ENCODE results near the gene C16orf86. TPM values are rescaled to one million over a fixed set of nuclear protein-coding genes. Genes with fewer than 3 reads are reported as not detected.

C16orf86 gene
- total and polyA plus RNA-seq, 7 experiments from 2014 or later, result 3.5 to 6.4 (median 4.7) TPM

- H3K9me3 ChIP-seq (ENCODE audit: control insufficient read depth in 2 of 3, low read length in 3 of 3), result no peaks in the 10 kb centered on the region
- ChIA-PET CTCF (interaction anchor here (1.4 to 2.0 kb wide), 3 partner anchors 11 to 114 kb away, joined by 4 to 8 read pairs (median 6); partner anchors contain the start of gene CTCF), POLR2A (interaction anchor here (1.1 to 6.6 kb wide), 6 partner anchors 9 to 185 kb away, joined by 3 to 84 read pairs (median 6); partner anchors contain the start of genes CARMIL2, CTCF, GFOD2 and NUTF2)
- H3K36me3 ChIP-seq (ENCODE audit: control insufficient read depth in 2 of 3, insufficient read depth in 3 of 3, low read length in 3 of 3), result peaks cover 0 to 30% (median 0%) of the 10 kb centered on the region in 3 experiments
- peak overlapping the region; percentile 65 for H3K4me3 ChIP-seq (ENCODE audit: low read length)
- Mint-ChIP-seq H3K27ac (peak overlapping the region; percentile 84 to 98 (median 95)), H3K27me3 (no peaks in the 10 kb centered on the region), H3K9me3 (peaks cover 0 to 3% (median 0%) of the 10 kb centered on the region in 11 donors), H3K4me3 (peak overlapping the region; percentile 88 to 97 (median 92)), H3K4me1 (peaks cover 11 to 41% (median 22%) of the 10 kb centered on the region in 7 donors), H3K36me3 (peaks cover 0 to 4% (median 0%) of the 10 kb centered on the region in 5 donors)
- no peaks in the 10 kb centered on the region for H3K27me3 ChIP-seq (ENCODE audit: control insufficient read depth in 2 of 2, insufficient read depth in 2 of 2, low read length in 2 of 2)
- intact Hi-C loops (cut with micrococcal nuclease), result loop anchor here (2.0 to 10.0 kb wide), 7 partner anchors 16 to 574 kb away; partner anchors contain the start of genes CARMIL2 (in 1 of the 2), ESRP2 (in 1 of the 2), PSKH1 (in 1 of the 2) and PSMB10 (in 1 of the 2)
- DNase-seq, result peak in 3 of 9 donors; percentile 41 to 45 (median 43)
- peaks cover 11 to 17% of the 10 kb centered on the region in 2 donors for H3K4me1 ChIP-seq (ENCODE audit: control insufficient read depth in 2 of 2, insufficient read depth in 2 of 2, low read length in 2 of 2)
- peak overlapping the region; percentile 97 for H3K27ac ChIP-seq (ENCODE audit: low read depth, low read length)
- ATAC-seq, result no peak
These were observed 5.4 kb upstream of the C16orf86 start for GRCh38 chr16:67661101-67661761.

DNA sequence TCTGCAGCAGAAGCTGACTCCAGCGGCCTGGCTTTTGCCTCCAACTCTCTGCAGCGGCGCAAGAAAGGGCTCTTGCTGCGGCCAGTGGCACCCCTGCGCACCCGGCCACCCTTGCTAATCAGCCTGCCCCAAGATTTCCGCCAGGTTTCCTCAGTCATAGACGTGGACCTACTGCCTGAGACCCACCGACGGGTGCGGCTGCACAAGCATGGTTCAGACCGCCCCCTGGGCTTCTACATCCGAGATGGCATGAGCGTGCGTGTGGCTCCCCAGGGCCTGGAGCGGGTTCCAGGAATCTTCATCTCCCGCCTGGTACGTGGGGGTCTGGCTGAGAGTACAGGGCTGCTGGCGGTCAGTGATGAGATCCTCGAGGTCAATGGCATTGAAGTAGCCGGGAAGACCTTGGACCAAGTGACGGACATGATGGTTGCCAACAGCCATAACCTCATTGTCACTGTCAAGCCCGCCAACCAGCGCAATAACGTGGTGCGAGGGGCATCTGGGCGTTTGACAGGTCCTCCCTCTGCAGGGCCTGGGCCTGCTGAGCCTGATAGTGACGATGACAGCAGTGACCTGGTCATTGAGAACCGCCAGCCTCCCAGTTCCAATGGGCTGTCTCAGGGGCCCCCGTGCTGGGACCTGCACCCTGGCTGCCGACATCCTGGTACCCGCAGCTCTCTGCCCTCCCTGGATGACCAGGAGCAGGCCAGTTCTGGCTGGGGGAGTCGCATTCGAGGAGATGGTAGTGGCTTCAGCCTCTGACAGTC, 4.5 kb upstream of the C16orf86 start:
- no peak overlapping the region for H3K4me3 ChIP-seq (ENCODE audit: low read length)
- CTCF ChIA-PET, result interaction anchor here (1.4 to 3.1 kb wide), 5 partner anchors 17 to 141 kb away, joined by 3 to 17 read pairs (median 6); partner anchors contain the start of gene CARMIL2
- H3K36me3 ChIP-seq (ENCODE audit: control insufficient read depth in 2 of 3, insufficient read depth in 3 of 3, low read length in 3 of 3), result peaks cover 0 to 22% (median 0%) of the 10 kb centered on the region in 3 experiments
- peak overlapping the region; percentile 97 for H3K27ac ChIP-seq (ENCODE audit: low read depth, low read length)
- Mint-ChIP-seq H3K9me3 (peaks cover 0 to 3% (median 0%) of the 10 kb centered on the region in 11 donors), H3K27me3 (no peaks in the 10 kb centered on the region), H3K4me3 (peak overlapping the region; percentile 88 to 97 (median 92)), H3K27ac (peak overlapping the region in 7 of 9 donors; percentile 29 to 98 (median 95)), H3K4me1 (peaks cover 11 to 45% (median 22%) of the 10 kb centered on the region in 7 donors), H3K36me3 (peaks cover 0 to 4% (median 0%) of the 10 kb centered on the region in 5 donors)
- intact Hi-C loops (cut with micrococcal nuclease), result loop anchor here (2.0 to 10.0 kb wide), 7 partner anchors 17 to 573 kb away; partner anchors contain the start of genes CARMIL2 (in 1 of the 2), ESRP2 (in 1 of the 2), PSKH1 (in 1 of the 2) and PSMB10 (in 1 of the 2)
- no peak for ATAC-seq
- H3K4me1 ChIP-seq (ENCODE audit: control insufficient read depth in 2 of 2, insufficient read depth in 2 of 2, low read length in 2 of 2), result peaks cover 12 to 18% of the 10 kb centered on the region in 2 donors
- no peaks in the 10 kb centered on the region for H3K27me3 ChIP-seq (ENCODE audit: control insufficient read depth in 2 of 2, insufficient read depth in 2 of 2, low read length in 2 of 2)
- POLR2A ChIA-PET, result interaction anchor here (0.7 to 4.7 kb wide), 6 partner anchors 11 to 141 kb away, joined by 3 to 48 read pairs (median 4); partner anchors contain the start of genes CARMIL2 and CTCF
- DNase-seq, result no peak
- no peaks in the 10 kb centered on the region for H3K9me3 ChIP-seq (ENCODE audit: control insufficient read depth in 2 of 3, low read length in 3 of 3)

DNA sequence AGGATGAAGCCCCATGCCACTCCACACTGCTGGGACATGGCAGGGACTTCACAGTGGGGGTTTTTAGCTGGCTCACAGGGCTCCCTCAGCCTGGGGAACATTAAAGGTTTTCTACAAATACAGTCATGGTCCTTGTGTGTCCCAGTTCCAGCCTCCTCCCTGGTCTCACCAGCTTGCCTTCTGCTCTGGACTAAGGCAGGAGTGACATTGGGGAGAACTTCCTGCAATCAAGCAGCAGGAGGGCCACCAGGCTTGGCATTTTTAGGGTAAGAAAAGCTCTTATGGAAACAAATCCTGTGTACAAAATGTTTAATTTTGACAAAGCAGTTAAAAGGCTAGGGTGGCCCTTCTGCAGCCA, 4.0 kb upstream of the C16orf86 start:
- peaks cover 0 to 4% (median 0%) of the 10 kb centered on the region in 5 donors for H3K36me3 Mint-ChIP-seq
- H3K27ac Mint-ChIP-seq, result peak overlapping the region in 2 of 9 donors; percentile 62 to 78
- H3K27me3 Mint-ChIP-seq, result no peaks in the 10 kb centered on the region
- H3K4me1 Mint-ChIP-seq, result peaks cover 12 to 49% (median 23%) of the 10 kb centered on the region in 7 donors
- DNase-seq, result no peak
- H3K27me3 ChIP-seq (ENCODE audit: control insufficient read depth in 2 of 2, insufficient read depth in 2 of 2, low read length in 2 of 2), result no peaks in the 10 kb centered on the region
- H3K36me3 ChIP-seq (ENCODE audit: control insufficient read depth in 2 of 3, insufficient read depth in 3 of 3, low read length in 3 of 3), result peaks cover 0 to 16% (median 0%) of the 10 kb centered on the region in 3 experiments
- H3K9me3 ChIP-seq (ENCODE audit: control insufficient read depth in 2 of 3, low read length in 3 of 3), result no peaks in the 10 kb centered on the region
- H3K4me3 ChIP-seq (ENCODE audit: low read length), result no peak overlapping the region
- H3K27ac ChIP-seq (ENCODE audit: low read depth, low read length), result no peak overlapping the region
- H3K4me1 ChIP-seq (ENCODE audit: control insufficient read depth in 2 of 2, insufficient read depth in 2 of 2, low read length in 2 of 2), result peaks cover 18 to 24% of the 10 kb centered on the region in 2 donors
- peak overlapping the region in 1 of 10 donors; percentile 9 for H3K4me3 Mint-ChIP-seq
- intact Hi-C loops (cut with micrococcal nuclease), result loop anchor here (10.0 kb wide), 4 partner anchors 172 to 572 kb away; partner anchors contain the start of genes ESRP2 (in 1 of the 2) and PSKH1 (in 1 of the 2)
- peaks cover 0 to 3% (median 0%) of the 10 kb centered on the region in 11 donors for H3K9me3 Mint-ChIP-seq
- CTCF ChIA-PET, result interaction anchor here (1.4 to 3.1 kb wide), 4 partner anchors 18 to 142 kb away, joined by 3 to 17 read pairs (median 6); partner anchors contain the start of gene CARMIL2
- POLR2A ChIA-PET, result interaction anchor here (0.6 to 2.0 kb wide), 8 partner anchors 10 to 412 kb away, joined by 3 to 6 read pairs (median 4); partner anchors contain the start of gene CARMIL2
- ATAC-seq, result no peak

- ChIA-PET CTCF (interaction anchor here (0.6 to 3.1 kb wide), 5 partner anchors 19 to 424 kb away, joined by 3 to 17 read pairs (median 6); partner anchors contain the start of gene CARMIL2), POLR2A (interaction anchor here (0.6 to 2.0 kb wide), 12 partner anchors 9 to 411 kb away, joined by 3 to 6 read pairs (median 4); partner anchors contain the start of genes CARMIL2 and CTCF)
- H3K9me3 ChIP-seq (ENCODE audit: control insufficient read depth in 2 of 3, low read length in 3 of 3), result no peaks in the 10 kb centered on the region
- no peak overlapping the region for H3K27ac ChIP-seq (ENCODE audit: low read depth, low read length)
- Mint-ChIP-seq H3K27me3 (no peaks in the 10 kb centered on the region), H3K9me3 (peaks cover 0 to 3% (median 0%) of the 10 kb centered on the region in 11 donors), H3K4me3 (peak overlapping the region in 3 of 10 donors; percentile 8 to 35 (median 35)), H3K36me3 (peaks cover 0 to 4% (median 0%) of the 10 kb centered on the region in 5 donors), H3K27ac (peak overlapping the region in 3 of 9 donors; percentile 59 to 78 (median 72)), H3K4me1 (peaks cover 15 to 48% (median 28%) of the 10 kb centered on the region in 7 donors)
- ATAC-seq (no peak), DNase-seq (peak in 1 of 9 donors; percentile 18)
- peaks cover 0 to 9% (median 0%) of the 10 kb centered on the region in 3 experiments for H3K36me3 ChIP-seq (ENCODE audit: control insufficient read depth in 2 of 3, insufficient read depth in 3 of 3, low read length in 3 of 3)
- no peaks in the 10 kb centered on the region for H3K27me3 ChIP-seq (ENCODE audit: control insufficient read depth in 2 of 2, insufficient read depth in 2 of 2, low read length in 2 of 2)
- no peak overlapping the region for H3K4me3 ChIP-seq (ENCODE audit: low read length)
- intact Hi-C loops (cut with micrococcal nuclease), result loop anchor here (10.0 kb wide), 4 partner anchors 171 to 571 kb away; partner anchors contain the start of genes ESRP2 (in 1 of the 2) and PSKH1 (in 1 of the 2)
- peaks cover 20 to 29% of the 10 kb centered on the region in 2 donors for H3K4me1 ChIP-seq (ENCODE audit: control insufficient read depth in 2 of 2, insufficient read depth in 2 of 2, low read length in 2 of 2)
These were observed 3.3 kb upstream of the C16orf86 start for GRCh38 chr16:67663151-67663876.

- H3K4me3 ChIP-seq (ENCODE audit: low read length), result no peak overlapping the region
- no peaks in the 10 kb centered on the region for H3K27me3 Mint-ChIP-seq
- H3K4me1 ChIP-seq (ENCODE audit: control insufficient read depth in 2 of 2, insufficient read depth in 2 of 2, low read length in 2 of 2), result peaks cover 20 to 26% of the 10 kb centered on the region in 2 donors
- no peaks in the 10 kb centered on the region for H3K27me3 ChIP-seq (ENCODE audit: control insufficient read depth in 2 of 2, insufficient read depth in 2 of 2, low read length in 2 of 2)
- H3K4me3 Mint-ChIP-seq, result no peak overlapping the region
- H3K9me3 Mint-ChIP-seq, result peaks cover 0 to 4% (median 0%) of the 10 kb centered on the region in 11 donors
- ATAC-seq, result no peak
- peak overlapping the region in 5 of 9 donors; percentile 29 to 79 (median 76) for H3K27ac Mint-ChIP-seq
- no peak overlapping the region for H3K27ac ChIP-seq (ENCODE audit: low read depth, low read length)
- POLR2A ChIA-PET, result interaction anchor here (0.5 to 2.0 kb wide), 8 partner anchors 10 to 126 kb away, joined by 3 to 6 read pairs (median 4); partner anchors contain the start of genes CARMIL2 and CTCF
- no peak for DNase-seq
- peaks cover 0 to 4% (median 0%) of the 10 kb centered on the region in 5 donors for H3K36me3 Mint-ChIP-seq
- H3K36me3 ChIP-seq (ENCODE audit: control insufficient read depth in 2 of 3, insufficient read depth in 3 of 3, low read length in 3 of 3), result peaks cover 0 to 7% (median 0%) of the 10 kb centered on the region in 3 experiments
- peaks cover 16 to 43% (median 25%) of the 10 kb centered on the region in 7 donors for H3K4me1 Mint-ChIP-seq
- no peaks in the 10 kb centered on the region for H3K9me3 ChIP-seq (ENCODE audit: control insufficient read depth in 2 of 3, low read length in 3 of 3)
- intact Hi-C loops (cut with micrococcal nuclease), result loop anchor here (10.0 kb wide), 4 partner anchors 171 to 571 kb away; partner anchors contain the start of genes ESRP2 (in 1 of the 2) and PSKH1 (in 1 of the 2)
- CTCF ChIA-PET, result interaction anchor here (0.6 to 3.1 kb wide), 2 partner anchors 143 to 423 kb away, joined by 3 to 17 read pairs; no protein-coding TSS in a partner anchor
These were observed 2.8 kb upstream of the C16orf86 start for GRCh38 chr16:67663877-67664222.
